Measurements from ENCODE around the gene SLC35E4. TPM values are rescaled to one million over a fixed set of nuclear protein-coding genes. Genes with fewer than 3 reads are reported as not detected.

The SLC35E4 gene
- 15.5 and 27.8 TPM in 2 replicates for total RNA-seq

DNA sequence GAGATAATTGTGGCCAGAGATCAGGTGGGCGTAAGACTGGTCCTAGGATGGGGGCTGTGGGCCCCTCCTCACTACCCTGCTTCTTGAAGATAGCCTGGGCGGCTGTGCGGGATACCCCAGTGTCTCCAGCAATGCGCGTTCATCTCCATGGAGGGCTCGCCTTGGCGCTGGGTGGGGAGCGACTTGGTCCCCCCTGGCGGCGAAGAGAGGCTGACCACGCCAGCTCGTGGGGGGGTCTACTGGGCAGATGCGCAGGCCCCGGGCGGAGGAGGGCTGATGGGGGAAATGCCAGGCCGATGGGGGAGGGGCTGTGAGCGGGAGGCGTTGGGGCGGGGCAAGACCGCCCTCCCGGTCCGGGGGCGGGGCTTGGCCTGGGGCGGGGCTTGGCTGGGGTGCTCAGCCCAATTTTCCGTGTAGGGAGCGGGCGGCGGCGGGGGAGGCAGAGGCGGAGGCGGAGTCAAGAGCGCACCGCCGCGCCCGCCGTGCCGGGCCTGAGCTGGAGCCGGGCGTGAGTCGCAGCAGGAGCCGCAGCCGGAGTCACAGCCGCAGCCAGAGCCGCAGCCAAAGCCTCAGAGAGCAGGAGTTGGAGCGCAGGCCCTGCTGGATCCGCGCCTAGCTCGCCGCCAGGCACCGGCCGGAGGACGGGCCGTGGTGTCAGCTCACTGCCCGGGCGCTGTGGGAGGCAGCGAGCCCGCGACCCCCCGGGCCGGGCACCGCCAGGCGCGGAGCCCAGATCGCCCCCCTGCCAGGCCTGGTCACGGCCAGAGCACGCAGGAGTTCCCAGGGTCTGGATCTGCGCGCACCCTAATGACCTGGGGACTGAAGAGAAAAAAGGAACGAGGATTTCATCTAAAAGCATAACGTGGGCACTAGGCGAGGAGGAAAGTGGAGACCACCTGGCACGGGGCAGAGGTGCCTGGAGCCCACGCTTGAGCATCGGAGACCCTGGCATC lies at the start of gene SLC35E4:
TSS of gene SLC35E4 (plus strand) at position 509 of the 953 bp plus-strand sequence. CDS start 670 bp downstream, outside the sequence.

DNA sequence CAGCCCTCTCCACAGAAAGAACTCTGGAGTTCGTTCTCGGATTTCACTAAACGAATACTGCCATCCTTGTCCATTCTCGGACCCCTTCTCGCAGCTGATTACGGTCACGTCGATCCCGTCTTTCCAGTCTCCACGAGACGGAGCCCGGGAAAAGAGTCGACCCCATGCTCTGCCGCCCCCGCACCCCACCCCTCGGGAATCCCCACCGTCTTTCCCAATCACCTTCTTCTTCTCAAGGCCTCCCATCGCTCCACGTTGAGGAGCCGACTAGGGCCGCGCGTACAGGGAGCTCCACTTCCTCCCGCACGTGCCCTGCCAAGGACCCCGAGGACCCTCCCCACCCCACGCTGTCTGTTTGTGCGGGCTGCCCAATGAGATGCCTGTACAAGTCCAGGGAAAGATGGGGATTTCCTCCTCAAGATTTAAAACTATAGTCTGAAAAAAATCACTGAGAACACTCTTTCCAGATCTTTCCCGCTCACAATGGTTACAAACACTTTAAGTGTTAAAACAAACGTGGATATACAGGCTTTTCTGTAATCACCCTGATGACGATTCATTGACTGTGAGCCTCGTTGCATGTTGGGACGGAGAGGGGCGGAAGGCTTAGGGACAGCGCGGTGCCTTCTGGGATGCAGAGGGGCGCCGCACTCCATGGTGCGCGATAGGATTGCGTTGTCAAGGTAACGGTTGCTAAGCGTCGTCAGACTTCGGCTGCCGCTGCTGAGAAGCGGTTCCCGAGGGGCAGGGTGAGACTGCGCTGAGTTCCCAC lies 43.8 kb upstream of the SLC35E4 start, which contains the start of gene PES1:
TSS of gene PES1 (minus strand) at position 323 of the 772 bp plus-strand sequence. CDS start at position 246, 77 bp downstream.

DNA sequence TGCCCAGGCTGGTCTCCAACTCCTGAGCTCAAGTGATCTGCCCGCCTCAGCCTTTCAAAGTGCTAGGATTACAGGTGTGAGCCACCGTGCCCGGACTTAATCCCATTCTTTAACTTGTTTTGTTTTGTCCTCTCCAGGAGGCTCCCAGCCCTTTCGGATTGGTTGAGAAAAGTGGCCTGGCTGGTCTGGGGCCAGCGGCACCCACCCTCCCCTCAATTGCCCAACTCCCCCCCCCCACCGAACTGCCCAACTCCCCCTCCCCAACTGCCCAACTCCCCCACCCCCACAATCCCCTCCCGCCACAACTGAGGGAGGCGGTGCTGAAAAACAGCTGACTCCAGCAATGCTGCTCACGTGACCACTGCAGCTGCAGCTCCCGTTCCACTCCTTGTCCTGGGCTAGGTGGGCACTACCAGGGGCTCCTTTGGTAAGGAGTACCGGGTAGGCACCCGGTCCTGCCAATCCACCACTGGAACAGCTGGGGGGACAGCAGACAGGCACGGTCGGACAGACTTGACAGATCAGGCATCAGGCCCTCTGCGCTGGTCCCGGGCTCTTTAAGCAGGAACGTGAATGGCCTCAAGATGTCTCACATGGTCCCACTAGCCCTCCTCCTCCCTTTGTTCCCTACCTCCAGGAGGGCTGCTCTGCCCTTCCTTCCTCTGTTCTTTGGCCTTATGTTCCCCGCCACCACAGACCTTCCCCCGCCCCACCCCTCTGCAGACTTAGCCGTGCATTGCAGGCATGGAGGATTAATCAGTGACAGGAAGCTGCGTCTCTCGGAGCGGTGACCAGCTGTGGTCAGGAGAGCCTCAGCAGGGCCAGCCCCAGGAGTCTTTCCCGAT lies 28.9 kb upstream of the SLC35E4 start, which contains the start of gene TCN2:
TSS of gene TCN2 (plus strand) at position 720 of the 845 bp plus-strand sequence. CDS start 158 bp downstream, outside the sequence.

DNA sequence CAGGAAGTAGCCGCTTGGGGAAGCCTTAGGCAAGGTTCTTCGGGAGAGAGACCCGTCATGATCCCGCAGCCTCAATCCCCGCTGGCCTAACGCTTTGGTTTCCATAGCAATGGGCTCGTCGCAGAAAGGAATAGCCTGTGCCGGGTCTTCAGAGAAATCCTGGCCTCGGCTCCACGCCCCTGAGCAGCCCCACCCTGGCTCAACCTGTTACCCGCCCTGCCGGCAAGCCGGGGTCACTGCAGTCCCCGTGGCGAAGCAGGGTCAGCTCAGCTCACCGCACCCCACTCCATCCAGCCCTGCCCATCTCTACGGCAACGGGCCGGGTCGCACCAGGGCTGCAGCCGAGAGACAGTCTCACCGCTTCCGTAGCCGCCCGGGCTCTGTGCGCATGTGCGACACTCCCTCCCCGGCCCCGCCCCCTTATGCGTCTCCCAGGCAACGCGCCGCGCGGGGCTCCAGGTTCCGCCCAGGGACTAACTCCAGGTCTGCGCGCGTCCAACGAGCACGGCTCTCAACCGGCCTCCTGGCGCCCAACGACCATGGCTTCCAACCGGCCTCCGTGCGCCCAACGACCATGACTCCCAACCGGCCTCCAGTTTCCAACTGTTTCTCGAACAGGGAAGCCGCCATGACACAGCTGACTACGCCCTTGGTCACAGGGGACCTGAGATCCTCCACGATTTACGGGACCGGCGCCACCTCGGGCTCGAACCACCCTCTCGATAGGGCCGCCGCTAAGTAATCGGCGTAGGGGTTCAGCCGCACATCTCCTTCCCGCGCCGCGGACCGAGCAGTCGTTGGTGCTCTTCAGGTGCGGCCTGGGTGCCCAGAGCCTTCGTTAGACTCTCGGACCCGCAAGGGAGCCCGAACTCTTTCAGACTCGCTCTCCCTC lies 32.2 kb downstream of the SLC35E4 start, which contains the start of gene DUSP18:
TSS of gene DUSP18 (minus strand) at position 382 of the 892 bp plus-strand sequence. CDS start 3,872 bp downstream, outside the sequence.

DNA sequence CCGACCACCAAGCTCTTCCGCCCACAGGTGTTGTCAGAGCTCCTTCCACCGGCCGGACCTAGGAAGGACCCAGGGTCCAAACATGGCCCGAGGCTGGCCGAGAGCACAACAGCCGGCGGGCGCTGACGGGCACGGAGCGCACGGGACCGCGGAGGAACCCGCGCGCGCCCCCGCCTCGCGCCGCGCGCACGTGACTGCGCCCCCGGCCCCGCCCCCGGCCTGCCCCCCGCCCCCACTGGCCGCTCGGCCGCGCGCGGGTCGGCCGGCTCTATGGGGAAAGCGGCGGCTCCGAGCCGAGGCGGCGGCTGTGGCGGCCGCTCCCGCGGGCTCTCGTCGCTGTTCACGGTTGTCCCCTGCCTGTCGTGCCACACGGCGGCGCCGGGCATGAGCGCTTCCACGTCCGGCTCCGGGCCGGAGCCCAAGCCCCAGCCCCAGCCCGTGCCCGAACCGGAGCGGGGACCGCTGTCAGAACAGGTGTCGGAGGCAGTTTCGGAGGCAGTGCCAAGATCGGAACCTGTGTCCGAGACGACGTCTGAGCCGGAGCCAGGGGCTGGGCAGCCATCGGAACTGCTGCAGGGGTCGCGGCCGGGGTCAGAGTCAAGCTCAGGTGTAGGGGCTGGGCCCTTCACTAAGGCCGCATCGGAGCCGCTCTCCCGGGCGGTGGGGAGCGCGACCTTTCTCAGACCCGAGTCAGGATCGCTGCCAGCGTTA lies 59.2 kb downstream of the SLC35E4 start, which contains the start of gene OSBP2:
TSS of gene OSBP2 (plus strand) at position 235 of the 711 bp plus-strand sequence. CDS start at position 271, 36 bp downstream.

Other genes with a start within 250 kb of the SLC35E4 start
- 24.1 and 36.1 TPM in 2 replicates for gene RNF215, start 248.4 kb upstream of the SLC35E4 start, total RNA-seq
- 20.2 and 33.5 TPM in 2 replicates for gene SEC14L2, start 238.8 kb upstream of the SLC35E4 start, total RNA-seq
- gene MTFP1, start 210.0 kb upstream of the SLC35E4 start, total RNA-seq, result 7.9 and 15.1 TPM in 2 replicates
- not detected in 2 replicates for gene SEC14L3, start 163.8 kb upstream of the SLC35E4 start, total RNA-seq
- 0.12 TPM in 1 of 2 replicates, not detected in the other for gene SEC14L4, start 130.1 kb upstream of the SLC35E4 start, total RNA-seq
- 1.4 and 1.7 TPM in 2 replicates for gene SEC14L6, start 89.0 kb upstream of the SLC35E4 start, total RNA-seq
- gene GAL3ST1, start 61.1 kb upstream of the SLC35E4 start, total RNA-seq, result 0.11 TPM in 1 of 2 replicates, not detected in the other
- 92.1 and 104 TPM in 2 replicates for gene PES1, start 43.9 kb upstream of the SLC35E4 start, total RNA-seq
- gene TCN2, start 28.6 kb upstream of the SLC35E4 start, total RNA-seq, result 2.3 and 3.4 TPM in 2 replicates
- 10.7 and 13.5 TPM in 2 replicates for gene DUSP18, start 32.1 kb downstream of the SLC35E4 start, total RNA-seq
- gene OSBP2, start 59.1 kb downstream of the SLC35E4 start, total RNA-seq, result 4.0 and 6.2 TPM in 2 replicates